ENCODE results near the gene ROR1. TPM values are rescaled to one million over a fixed set of nuclear protein-coding genes. Genes with fewer than 3 reads are reported as not detected.

ROR1 gene
- polyA plus RNA-seq, 3 donors from 2014 or later, result 1.1 to 3.3 (median 1.2) TPM

DNA sequence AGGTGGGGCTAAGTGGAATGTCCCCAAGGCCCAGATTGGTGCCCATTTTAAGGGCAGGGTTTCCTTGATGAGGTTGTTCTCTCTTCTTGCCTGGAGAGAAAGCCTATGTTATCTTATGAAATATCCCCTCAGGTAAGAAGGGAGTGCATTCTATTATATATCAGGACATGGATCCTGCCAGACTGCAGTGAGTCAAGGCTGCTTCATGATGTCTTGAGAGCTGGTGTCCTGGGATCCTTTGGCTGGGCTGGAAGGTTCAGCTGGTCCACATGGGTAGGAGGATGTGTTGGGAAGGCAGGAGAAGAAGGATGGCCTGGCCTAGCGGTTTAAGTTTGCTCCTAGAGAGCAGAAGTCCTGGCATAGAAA is 207.6 kb downstream of the ROR1 start:
- H3K27ac Mint-ChIP-seq, result no peak overlapping the region
- no peak for DNase-seq
- no peak overlapping the region for H3K4me3 Mint-ChIP-seq
- no peaks in the 10 kb centered on the region for H3K4me1 Mint-ChIP-seq
- H3K27me3 Mint-ChIP-seq (ENCODE audit: low read depth in 3 of 3), result peaks cover 1 to 5% (median 3%) of the 10 kb centered on the region in 3 donors
- no peaks in the 10 kb centered on the region for H3K36me3 Mint-ChIP-seq
- H3K9me3 Mint-ChIP-seq, result no peaks in the 10 kb centered on the region

DNA sequence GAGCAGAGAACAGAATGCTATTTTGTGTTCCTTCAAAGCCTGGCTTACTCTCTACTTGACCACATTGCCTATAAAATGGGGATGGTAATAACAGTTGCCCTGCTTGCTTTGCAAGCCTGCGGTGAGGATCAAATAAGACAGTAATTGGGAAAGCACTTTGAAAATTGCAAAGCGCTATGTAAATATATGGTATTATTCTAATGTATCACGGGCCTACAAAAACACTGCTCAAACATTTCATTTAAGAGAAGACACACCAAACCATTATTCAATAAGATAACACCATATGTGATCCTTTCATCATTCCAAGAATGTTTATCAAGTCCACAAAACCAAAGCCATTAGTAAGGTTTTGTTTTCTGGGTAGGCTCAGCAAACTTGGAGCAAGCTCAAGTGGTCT is 208.4 kb downstream of the ROR1 start:
- Mint-ChIP-seq H3K27ac (no peak overlapping the region), H3K4me1 (no peaks in the 10 kb centered on the region), H3K27me3 (ENCODE audit: low read depth in 3 of 3) (peaks cover 1 to 6% (median 5%) of the 10 kb centered on the region in 3 donors), H3K9me3 (peaks cover 0 to 2% (median 0%) of the 10 kb centered on the region in 6 donors), H3K4me3 (no peak overlapping the region), H3K36me3 (no peaks in the 10 kb centered on the region)
- no peak for DNase-seq

DNA sequence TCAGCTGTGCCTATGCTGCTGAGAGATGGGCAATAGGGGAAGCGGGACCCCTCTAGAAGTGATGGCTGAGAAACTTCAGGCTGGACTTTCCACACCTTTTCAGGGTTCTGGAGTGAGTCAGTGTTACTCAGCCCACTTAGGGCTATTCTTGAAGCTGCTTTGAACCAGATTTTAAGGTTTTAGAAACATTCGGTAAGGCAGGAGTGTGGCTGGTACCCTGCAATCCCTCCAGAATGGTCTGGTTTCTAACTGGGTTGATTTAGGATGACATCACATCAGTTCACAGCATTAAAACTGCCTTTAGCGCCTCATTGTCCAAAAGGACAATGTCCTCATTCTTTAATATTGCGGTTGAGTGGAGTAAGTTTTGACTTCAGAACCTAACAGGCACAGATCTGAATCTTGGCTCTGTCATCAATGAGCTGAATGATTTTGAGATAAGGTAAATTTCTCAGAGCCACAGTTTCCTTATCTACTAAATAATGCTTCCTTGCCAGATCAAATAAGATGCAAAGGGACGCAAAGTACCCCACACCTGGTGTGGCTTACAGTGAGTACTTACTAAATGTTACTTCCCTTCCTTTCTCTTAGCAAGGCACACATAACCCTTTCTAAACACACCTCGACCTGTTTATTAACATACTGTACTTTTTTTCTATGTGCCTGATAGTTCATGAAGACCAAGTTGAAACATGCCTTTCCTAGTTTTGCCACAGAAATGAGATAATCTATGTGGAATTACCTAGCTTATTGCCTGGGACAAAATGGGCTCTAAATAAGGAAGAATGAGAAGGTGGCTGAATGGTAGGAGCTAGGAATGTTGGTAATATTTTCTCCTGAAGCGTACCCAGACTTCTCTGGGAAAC is 209.8 kb downstream of the ROR1 start:
- no peak for DNase-seq
- peaks cover 3 to 5% (median 3%) of the 10 kb centered on the region in 3 donors for H3K27me3 Mint-ChIP-seq (ENCODE audit: low read depth in 3 of 3)
- H3K4me3 Mint-ChIP-seq, result no peak overlapping the region
- peaks cover 0 to 2% (median 0%) of the 10 kb centered on the region in 6 donors for H3K9me3 Mint-ChIP-seq
- H3K4me1 Mint-ChIP-seq, result no peaks in the 10 kb centered on the region
- H3K27ac Mint-ChIP-seq, result no peak overlapping the region
- no peaks in the 10 kb centered on the region for H3K36me3 Mint-ChIP-seq

DNA sequence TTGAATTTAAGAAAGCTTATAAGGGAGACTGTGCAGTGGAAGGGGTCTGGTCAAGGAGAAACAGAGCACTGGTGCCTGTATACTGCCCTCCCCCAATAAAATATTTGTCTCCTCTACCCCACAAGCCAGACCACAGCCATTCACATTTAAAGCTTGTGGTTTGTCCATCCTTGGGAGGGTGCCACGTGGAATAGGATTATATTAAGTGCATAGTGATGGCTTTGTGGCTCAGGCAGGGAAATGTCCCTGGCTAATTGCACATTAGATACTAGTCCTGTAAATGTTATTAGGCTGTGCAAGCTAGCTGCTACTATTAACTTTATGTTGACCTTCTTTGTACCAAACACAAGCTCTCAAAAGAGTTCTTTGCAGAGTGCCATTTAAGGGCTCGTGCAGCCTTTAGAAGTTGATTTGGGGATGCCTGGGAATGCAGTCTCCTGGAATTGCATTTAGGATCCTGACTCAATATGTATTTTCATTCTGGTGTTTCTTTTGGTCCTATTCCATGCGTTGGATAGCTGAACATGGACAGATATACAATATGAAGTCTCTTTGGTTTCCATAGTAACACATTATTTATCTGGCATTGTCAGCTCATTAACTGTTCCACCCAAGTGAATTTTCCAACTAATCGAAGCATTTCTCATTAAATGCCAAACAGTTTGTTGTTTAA is 210.6 kb downstream of the ROR1 start:
- no peak for DNase-seq
- no peaks in the 10 kb centered on the region for H3K4me1 Mint-ChIP-seq
- peaks cover 0 to 2% (median 0%) of the 10 kb centered on the region in 6 donors for H3K9me3 Mint-ChIP-seq
- H3K27ac Mint-ChIP-seq, result no peak overlapping the region
- no peaks in the 10 kb centered on the region for H3K36me3 Mint-ChIP-seq
- H3K4me3 Mint-ChIP-seq, result no peak overlapping the region
- H3K27me3 Mint-ChIP-seq (ENCODE audit: low read depth in 3 of 3), result peaks cover 0 to 4% (median 4%) of the 10 kb centered on the region in 3 donors

DNA sequence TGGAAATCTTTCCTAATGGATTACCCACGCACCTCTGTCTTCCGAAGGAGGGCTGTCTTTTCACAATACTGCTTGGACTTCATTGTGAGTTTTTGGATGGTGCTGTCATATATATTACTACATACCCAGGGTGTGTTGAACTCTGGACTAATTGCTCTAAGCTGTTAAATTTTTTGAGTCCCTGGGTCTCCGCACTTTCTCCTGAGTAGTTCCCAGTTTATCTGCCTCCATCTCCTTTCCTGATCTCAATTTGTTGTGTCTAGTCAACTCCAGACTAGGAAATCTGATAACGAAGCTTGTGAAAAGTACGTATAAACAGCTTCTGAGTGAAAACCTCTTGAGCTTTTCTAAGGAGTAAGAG is 211.1 kb downstream of the ROR1 start:
- Mint-ChIP-seq H3K36me3 (no peaks in the 10 kb centered on the region), H3K4me3 (no peak overlapping the region), H3K27ac (no peak overlapping the region), H3K27me3 (ENCODE audit: low read depth in 3 of 3) (peaks cover 0 to 9% (median 7%) of the 10 kb centered on the region in 3 donors), H3K9me3 (peaks cover 0 to 4% (median 0%) of the 10 kb centered on the region in 6 donors), H3K4me1 (no peaks in the 10 kb centered on the region)
- no peak for DNase-seq

DNA sequence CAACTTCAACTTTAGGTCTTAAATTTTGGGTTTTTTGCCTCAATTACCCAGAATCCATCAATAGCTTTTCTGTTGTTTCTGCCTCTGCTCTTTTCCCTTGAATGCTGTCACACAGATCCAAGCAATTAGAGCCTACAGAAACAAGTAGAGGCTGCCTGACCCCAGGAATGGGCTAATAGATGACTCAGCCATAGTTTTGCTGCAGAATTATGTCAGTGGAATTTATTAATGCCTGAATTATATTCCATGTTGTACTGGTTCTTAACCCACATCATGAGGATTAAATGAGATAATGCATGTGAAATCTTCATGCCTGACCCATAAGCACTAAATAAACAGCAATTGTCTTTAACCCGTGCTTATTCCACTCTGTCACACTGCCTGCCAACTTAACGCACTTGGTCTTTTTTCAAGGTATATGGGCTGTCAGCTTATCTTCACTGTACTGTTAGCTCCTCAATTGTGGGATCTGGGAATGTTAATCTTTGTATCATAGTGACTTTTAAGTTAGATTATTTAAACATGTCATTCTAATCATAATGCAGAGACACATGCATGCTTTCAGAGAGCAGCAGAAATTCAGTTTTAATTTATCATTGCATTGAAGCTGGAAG is 213.3 kb downstream of the ROR1 start:
- H3K4me3 Mint-ChIP-seq, result no peak overlapping the region
- no peak overlapping the region for H3K27ac Mint-ChIP-seq
- peaks cover 0 to 4% (median 0%) of the 10 kb centered on the region in 6 donors for H3K9me3 Mint-ChIP-seq
- DNase-seq, result no peak
- H3K36me3 Mint-ChIP-seq, result no peaks in the 10 kb centered on the region
- H3K27me3 Mint-ChIP-seq (ENCODE audit: low read depth in 3 of 3), result peaks cover 0 to 11% (median 7%) of the 10 kb centered on the region in 3 donors
- H3K4me1 Mint-ChIP-seq, result no peaks in the 10 kb centered on the region

DNA sequence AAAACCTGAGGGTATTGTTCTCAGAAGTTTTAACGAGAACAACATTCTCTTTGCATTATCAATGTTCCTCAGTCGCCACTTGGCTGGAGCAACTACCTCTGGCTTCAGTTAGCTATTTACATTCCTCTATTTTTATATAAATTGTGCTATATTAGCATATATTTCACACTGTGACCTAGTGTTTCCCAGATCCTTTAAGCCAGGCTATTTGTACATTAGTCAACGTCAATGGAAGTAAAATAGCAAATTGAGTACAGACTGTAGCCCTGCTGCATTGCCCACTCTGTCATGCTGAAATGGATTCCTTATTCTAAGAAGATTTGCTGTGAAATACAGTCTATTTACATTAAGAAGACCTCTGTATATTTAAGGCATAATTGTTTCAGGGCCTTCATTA is 213.8 kb downstream of the ROR1 start:
- no peak for DNase-seq
- no peaks in the 10 kb centered on the region for H3K36me3 Mint-ChIP-seq
- no peaks in the 10 kb centered on the region for H3K4me1 Mint-ChIP-seq
- H3K4me3 Mint-ChIP-seq, result no peak overlapping the region
- peaks cover 0 to 12% (median 7%) of the 10 kb centered on the region in 3 donors for H3K27me3 Mint-ChIP-seq (ENCODE audit: low read depth in 3 of 3)
- no peak overlapping the region for H3K27ac Mint-ChIP-seq
- peaks cover 0 to 4% (median 0%) of the 10 kb centered on the region in 6 donors for H3K9me3 Mint-ChIP-seq

DNA sequence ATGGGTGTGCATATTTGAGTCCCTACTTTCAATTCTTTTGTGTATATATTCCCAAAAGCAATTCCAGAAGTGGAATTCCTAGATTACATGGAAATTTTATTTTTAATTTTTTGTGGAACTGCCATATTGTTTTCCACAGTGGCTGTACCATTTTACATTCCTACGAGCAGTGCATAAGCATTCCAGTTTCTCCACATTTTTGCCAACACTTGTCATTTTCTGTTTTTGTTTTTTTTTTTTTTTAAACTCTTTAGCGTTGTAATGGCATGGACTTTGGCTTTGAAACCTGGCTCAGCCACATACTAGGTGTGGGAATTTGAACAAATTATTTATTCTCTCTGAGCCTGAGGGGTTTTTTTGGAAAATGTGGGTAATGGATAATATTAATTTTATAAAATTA is 215.1 kb downstream of the ROR1 start:
- no peak overlapping the region for H3K4me3 Mint-ChIP-seq
- no peak overlapping the region for H3K27ac Mint-ChIP-seq
- H3K36me3 Mint-ChIP-seq, result no peaks in the 10 kb centered on the region
- H3K4me1 Mint-ChIP-seq, result no peaks in the 10 kb centered on the region
- H3K27me3 Mint-ChIP-seq (ENCODE audit: low read depth in 3 of 3), result peaks cover 0 to 16% (median 7%) of the 10 kb centered on the region in 3 donors
- peaks cover 0 to 4% (median 0%) of the 10 kb centered on the region in 6 donors for H3K9me3 Mint-ChIP-seq
- DNase-seq, result no peak

DNA sequence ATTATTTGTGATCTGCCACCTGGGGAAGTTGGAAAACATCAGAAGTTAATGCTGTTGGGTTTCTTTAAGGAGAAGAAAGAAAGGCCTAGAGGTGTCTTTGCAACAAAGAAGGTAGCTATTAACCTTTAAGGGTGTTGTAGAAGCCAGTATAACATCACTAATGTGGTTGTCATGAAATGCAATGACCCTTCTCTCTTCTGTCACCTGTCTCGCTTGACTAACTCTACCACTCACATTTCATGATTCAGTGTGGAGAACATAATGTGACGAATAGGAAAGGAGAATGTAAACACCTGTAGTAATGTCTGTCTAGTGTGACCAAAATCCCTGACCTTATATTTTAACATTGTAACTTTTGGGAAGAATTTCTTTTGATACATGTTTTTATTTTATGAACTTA is 217.9 kb downstream of the ROR1 start:
- no peaks in the 10 kb centered on the region for H3K4me1 Mint-ChIP-seq
- H3K4me3 Mint-ChIP-seq, result no peak overlapping the region

DNA sequence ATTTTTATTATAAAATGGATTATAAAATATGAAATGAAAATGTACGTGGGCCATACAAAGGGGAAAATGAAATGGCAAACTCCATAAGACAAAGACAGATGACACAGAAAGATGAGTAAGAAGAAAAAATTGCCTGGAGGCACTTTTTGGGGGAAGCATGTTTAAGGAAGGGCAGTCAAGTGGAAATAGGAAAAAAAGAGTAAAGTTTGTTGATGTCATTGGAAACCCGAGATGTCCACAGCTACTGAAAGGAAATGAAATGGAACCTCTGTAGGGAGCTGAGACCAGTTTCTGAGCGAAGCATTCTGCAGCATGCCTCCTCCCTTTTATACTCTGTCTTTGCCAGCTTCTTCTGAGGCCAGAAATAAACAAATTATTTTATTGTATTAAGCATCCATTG is 226.2 kb downstream of the ROR1 start:
- Mint-ChIP-seq H3K36me3 (no peaks in the 10 kb centered on the region), H3K9me3 (no peaks in the 10 kb centered on the region), H3K27me3 (ENCODE audit: low read depth in 3 of 3) (peaks cover 0 to 3% (median 3%) of the 10 kb centered on the region in 3 donors), H3K4me3 (no peak overlapping the region), H3K27ac (no peak overlapping the region), H3K4me1 (peaks cover 3 to 23% of the 10 kb centered on the region in 2 donors)
- DNase-seq, result no peak

More for the DNA sequence above, 217.9 kb downstream of the ROR1 start:
- no peaks in the 10 kb centered on the region for H3K36me3 Mint-ChIP-seq
- peaks cover 0 to 14% (median 6%) of the 10 kb centered on the region in 3 donors for H3K27me3 Mint-ChIP-seq (ENCODE audit: low read depth in 3 of 3)
- no peak overlapping the region for H3K27ac Mint-ChIP-seq
- no peak for DNase-seq
- peaks cover 0 to 3% (median 0%) of the 10 kb centered on the region in 6 donors for H3K9me3 Mint-ChIP-seq

DNA sequence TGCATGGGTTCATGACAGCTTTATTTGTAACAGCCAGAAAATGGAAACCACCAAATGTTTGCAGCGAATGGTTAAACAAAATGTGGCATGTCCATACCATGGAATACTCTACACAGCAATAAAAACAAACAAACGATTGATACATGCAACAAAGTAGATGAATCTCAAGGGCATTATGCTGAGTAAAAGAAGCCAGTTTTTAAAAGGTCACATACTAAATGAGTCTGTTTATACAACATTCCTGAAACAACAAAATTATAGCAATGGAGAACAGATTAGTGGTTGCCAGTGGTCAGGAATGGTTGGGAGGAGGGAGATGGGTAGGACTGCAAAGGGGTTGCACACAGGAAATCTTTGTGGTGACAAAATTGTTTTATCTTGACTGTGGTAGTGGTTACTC is 227.2 kb downstream of the ROR1 start:
- Mint-ChIP-seq H3K4me3 (peak overlapping the region in 1 of 5 donors; percentile 16), H3K4me1 (peaks cover 3 to 23% of the 10 kb centered on the region in 2 donors), H3K27ac (no peak overlapping the region), H3K36me3 (no peaks in the 10 kb centered on the region), H3K27me3 (ENCODE audit: low read depth in 3 of 3) (peaks cover 0 to 3% (median 3%) of the 10 kb centered on the region in 3 donors), H3K9me3 (no peaks in the 10 kb centered on the region)
- DNase-seq, result peak in 1 of 3 donors; percentile 6

DNA sequence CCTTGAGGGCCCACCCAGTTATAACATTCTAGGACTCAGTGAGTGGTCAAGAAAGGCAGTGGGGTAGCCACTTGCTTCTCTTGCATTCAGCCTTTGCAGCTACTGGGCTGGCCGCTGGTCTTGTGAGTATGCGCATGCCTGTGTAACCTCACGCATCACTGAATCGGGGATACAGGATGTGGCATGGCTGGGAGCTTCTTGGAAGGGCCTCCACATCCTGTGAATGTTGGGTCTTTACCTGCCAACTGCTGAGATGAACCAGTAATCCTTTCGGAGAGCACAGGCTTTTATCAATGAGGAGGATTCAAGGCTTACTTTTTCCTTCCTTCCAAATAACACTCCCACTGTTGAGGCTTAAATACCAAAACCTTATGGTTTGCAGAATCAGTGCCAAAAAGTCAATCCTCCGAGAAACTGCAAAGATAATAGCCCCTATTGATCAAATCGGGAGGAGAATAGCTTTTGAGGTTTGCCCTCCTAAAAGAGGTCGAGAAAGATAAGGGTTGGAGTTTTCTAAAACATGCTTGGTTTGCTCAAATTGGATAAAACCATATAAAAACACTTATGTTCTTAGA is 230.7 kb downstream of the ROR1 start:
- Mint-ChIP-seq H3K9me3 (no peaks in the 10 kb centered on the region), H3K4me1 (peaks cover 6 to 33% of the 10 kb centered on the region in 2 donors), H3K27ac (no peak overlapping the region), H3K36me3 (no peaks in the 10 kb centered on the region), H3K4me3 (no peak overlapping the region), H3K27me3 (ENCODE audit: low read depth in 3 of 3) (peaks cover 2 to 7% (median 2%) of the 10 kb centered on the region in 3 donors)
- DNase-seq, result no peak

DNA sequence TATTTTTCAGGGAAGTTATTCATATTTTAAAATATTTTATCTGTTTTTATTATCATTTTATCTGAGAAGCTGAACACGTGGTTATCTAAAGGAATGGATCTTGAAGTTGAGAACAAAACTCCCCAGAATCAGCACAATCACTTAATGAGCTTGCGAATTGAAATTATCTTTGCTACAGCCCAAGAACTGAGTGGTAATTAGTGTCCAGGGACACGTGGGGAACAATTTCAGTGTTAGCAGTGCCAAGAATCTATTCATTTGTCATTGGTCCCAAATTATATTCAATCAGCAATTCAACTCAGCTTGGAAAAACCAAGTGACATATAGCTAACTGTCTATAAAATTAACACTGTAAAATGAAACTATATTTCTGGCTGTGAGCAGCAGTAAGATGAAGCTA is 232.0 kb downstream of the ROR1 start:
- Mint-ChIP-seq H3K4me1 (peaks cover 6 to 32% of the 10 kb centered on the region in 2 donors), H3K9me3 (no peaks in the 10 kb centered on the region), H3K36me3 (no peaks in the 10 kb centered on the region), H3K27me3 (ENCODE audit: low read depth in 3 of 3) (peaks cover 2 to 7% (median 2%) of the 10 kb centered on the region in 3 donors), H3K4me3 (no peak overlapping the region), H3K27ac (no peak overlapping the region)
- no peak for DNase-seq
